ENCODE results near the gene MOB3B.

MOB3B gene

GRCh38 chr9:27377147-27377807 is 152.3 kb downstream of the MOB3B start:
- no peaks in the 10 kb centered on the region for H4K20me1 ChIP-seq (ENCODE audit: control insufficient read depth, insufficient read depth, low read depth, low read length)
- H3F3A ChIP-seq (ENCODE audit: control insufficient read depth, insufficient read depth), result peaks cover 8% of the 10 kb centered on the region
- TF ChIP-seq CTCF (IDR thresholded peaks at IDR 0.05; ENCODE audit: low read depth, low read length, poor library complexity, severe bottlenecking) (no peak), EZH2phosphoT487 (IDR thresholded peaks at IDR 0.05; ENCODE audit: borderline replicate concordance, low read length) (no peak)
- H3K4me2 ChIP-seq (ENCODE audit: low read length), result peak overlapping the region; percentile 75
- H3K4me3 ChIP-seq (ENCODE audit: low read length), result peak overlapping the region; percentile 59
- no peaks in the 10 kb centered on the region for H3K27me3 ChIP-seq (ENCODE audit: control insufficient read depth, low read length)
- peak overlapping the region; percentile 72 for H3K27ac ChIP-seq (ENCODE audit: low read depth, low read length)
- no peaks in the 10 kb centered on the region for H3K79me2 ChIP-seq (ENCODE audit: control insufficient read depth, low read length)
- H3K4me1 ChIP-seq (ENCODE audit: control insufficient read depth, low read length), result peaks cover 38% of the 10 kb centered on the region
- H3K9me3 ChIP-seq (ENCODE audit: control insufficient read depth, insufficient read depth, low read length), result no peaks in the 10 kb centered on the region
- H3K36me3 ChIP-seq (ENCODE audit: control insufficient read depth, low read length), result no peaks in the 10 kb centered on the region
- H3K9me2 ChIP-seq (replicated peaks; ENCODE audit: control insufficient read depth, low read length), result no peaks in the 10 kb centered on the region

DNA sequence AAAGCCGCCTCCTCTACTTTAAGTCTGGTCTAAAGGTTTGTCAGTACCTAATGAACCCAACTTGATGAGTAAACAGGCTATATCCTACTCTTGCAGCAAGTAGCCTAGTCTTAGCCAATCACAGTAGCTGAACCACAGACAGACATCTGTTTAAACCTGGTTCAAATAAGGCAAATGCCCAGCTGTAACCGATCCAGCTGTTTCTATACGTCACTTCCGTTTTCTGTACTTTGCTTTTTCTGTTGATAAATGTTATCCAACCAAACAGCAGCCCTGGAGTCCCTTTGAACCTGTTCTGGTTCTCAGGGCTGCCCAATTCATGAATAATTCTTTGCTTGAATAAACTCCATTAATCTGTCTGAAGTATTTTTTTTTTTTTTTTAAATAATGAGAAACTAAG is 155.8 kb downstream of the MOB3B start:
- Histone ChIP-seq H3K4me3 (ENCODE audit: low read length) (no peak overlapping the region), H3K27ac (ENCODE audit: low read depth, low read length) (no peak overlapping the region), H3K9me2 (replicated peaks; ENCODE audit: control insufficient read depth, low read length) (no peaks in the 10 kb centered on the region), H3F3A (ENCODE audit: control insufficient read depth, insufficient read depth) (peaks cover 8% of the 10 kb centered on the region), H3K79me2 (ENCODE audit: control insufficient read depth, low read length) (no peaks in the 10 kb centered on the region), H3K4me1 (ENCODE audit: control insufficient read depth, low read length) (peaks cover 39% of the 10 kb centered on the region), H3K9me3 (ENCODE audit: control insufficient read depth, insufficient read depth, low read length) (no peaks in the 10 kb centered on the region), H3K4me2 (ENCODE audit: low read length) (no peak overlapping the region), H3K27me3 (ENCODE audit: control insufficient read depth, low read length) (peaks cover 2% of the 10 kb centered on the region; the same call in 1 of the 2 replicates), H4K20me1 (ENCODE audit: control insufficient read depth, insufficient read depth, low read depth, low read length) (no peaks in the 10 kb centered on the region), H3K36me3 (ENCODE audit: control insufficient read depth, low read length) (no peaks in the 10 kb centered on the region)
- no peak for TF ChIP-seq EZH2phosphoT487 (IDR thresholded peaks at IDR 0.05; ENCODE audit: borderline replicate concordance, low read length)

- no peaks in the 10 kb centered on the region for H3K9me3 ChIP-seq (ENCODE audit: control insufficient read depth, insufficient read depth, low read length)
- H3K36me3 ChIP-seq (ENCODE audit: control insufficient read depth, low read length), result no peaks in the 10 kb centered on the region
- no peak overlapping the region for H3K4me2 ChIP-seq (ENCODE audit: low read length)
- TF ChIP-seq EZH2phosphoT487 (IDR thresholded peaks at IDR 0.05; ENCODE audit: borderline replicate concordance, low read length) (no peak), CTCF (IDR thresholded peaks at IDR 0.05; ENCODE audit: low read depth, low read length, poor library complexity, severe bottlenecking) (no peak)
- no peak overlapping the region for H3K27ac ChIP-seq (ENCODE audit: low read depth, low read length)
- no peaks in the 10 kb centered on the region for H4K20me1 ChIP-seq (ENCODE audit: control insufficient read depth, insufficient read depth, low read depth, low read length)
- no peaks in the 10 kb centered on the region for H3K9me2 ChIP-seq (replicated peaks; ENCODE audit: control insufficient read depth, low read length)
- peaks cover 7% of the 10 kb centered on the region; the same call in 1 of the 2 replicates for H3K27me3 ChIP-seq (ENCODE audit: control insufficient read depth, low read length)
- H3K4me1 ChIP-seq (ENCODE audit: control insufficient read depth, low read length), result peaks cover 32% of the 10 kb centered on the region
- H3K4me3 ChIP-seq (ENCODE audit: low read length), result no peak overlapping the region
- H3K79me2 ChIP-seq (ENCODE audit: control insufficient read depth, low read length), result no peaks in the 10 kb centered on the region
- peaks cover 6% of the 10 kb centered on the region for H3F3A ChIP-seq (ENCODE audit: control insufficient read depth, insufficient read depth)
Measured at GRCh38 chr9:27372615-27373014, 157.0 kb downstream of the MOB3B start.

GRCh38 chr9:27371382-27371781 is 158.2 kb downstream of the MOB3B start:
- peaks cover 9% of the 10 kb centered on the region; the same call in 1 of the 2 replicates for H3K27me3 ChIP-seq (ENCODE audit: control insufficient read depth, low read length)
- TF ChIP-seq CTCF (IDR thresholded peaks at IDR 0.05; ENCODE audit: low read depth, low read length, poor library complexity, severe bottlenecking) (no peak), EZH2phosphoT487 (IDR thresholded peaks at IDR 0.05; ENCODE audit: borderline replicate concordance, low read length) (no peak)
- H3K36me3 ChIP-seq (ENCODE audit: control insufficient read depth, low read length), result no peaks in the 10 kb centered on the region
- H3K9me2 ChIP-seq (replicated peaks; ENCODE audit: control insufficient read depth, low read length), result no peaks in the 10 kb centered on the region
- no peaks in the 10 kb centered on the region for H3K79me2 ChIP-seq (ENCODE audit: control insufficient read depth, low read length)
- H4K20me1 ChIP-seq (ENCODE audit: control insufficient read depth, insufficient read depth, low read depth, low read length), result peaks cover 2% of the 10 kb centered on the region; the same call in 1 of the 2 replicates
- H3F3A ChIP-seq (ENCODE audit: control insufficient read depth, insufficient read depth), result no peaks in the 10 kb centered on the region; the same call in 1 of the 2 replicates
- no peak overlapping the region for H3K4me3 ChIP-seq (ENCODE audit: low read length)
- no peak overlapping the region for H3K27ac ChIP-seq (ENCODE audit: low read depth, low read length)
- H3K9me3 ChIP-seq (ENCODE audit: control insufficient read depth, insufficient read depth, low read length), result no peaks in the 10 kb centered on the region
- H3K4me2 ChIP-seq (ENCODE audit: low read length), result no peak overlapping the region
- peaks cover 32% of the 10 kb centered on the region for H3K4me1 ChIP-seq (ENCODE audit: control insufficient read depth, low read length)
